GM19035 (cell line): ENCODE measurements around the gene VPS37B.

Experiments used
- ATAC-seq: cut with Tn5 transposase; IDR thresholded peaks from one replicate; pipeline ENCODE4 v1.9.1; 2021; ENCODE audit not compliant: unreplicated experiment

VPS37B gene

DNA sequence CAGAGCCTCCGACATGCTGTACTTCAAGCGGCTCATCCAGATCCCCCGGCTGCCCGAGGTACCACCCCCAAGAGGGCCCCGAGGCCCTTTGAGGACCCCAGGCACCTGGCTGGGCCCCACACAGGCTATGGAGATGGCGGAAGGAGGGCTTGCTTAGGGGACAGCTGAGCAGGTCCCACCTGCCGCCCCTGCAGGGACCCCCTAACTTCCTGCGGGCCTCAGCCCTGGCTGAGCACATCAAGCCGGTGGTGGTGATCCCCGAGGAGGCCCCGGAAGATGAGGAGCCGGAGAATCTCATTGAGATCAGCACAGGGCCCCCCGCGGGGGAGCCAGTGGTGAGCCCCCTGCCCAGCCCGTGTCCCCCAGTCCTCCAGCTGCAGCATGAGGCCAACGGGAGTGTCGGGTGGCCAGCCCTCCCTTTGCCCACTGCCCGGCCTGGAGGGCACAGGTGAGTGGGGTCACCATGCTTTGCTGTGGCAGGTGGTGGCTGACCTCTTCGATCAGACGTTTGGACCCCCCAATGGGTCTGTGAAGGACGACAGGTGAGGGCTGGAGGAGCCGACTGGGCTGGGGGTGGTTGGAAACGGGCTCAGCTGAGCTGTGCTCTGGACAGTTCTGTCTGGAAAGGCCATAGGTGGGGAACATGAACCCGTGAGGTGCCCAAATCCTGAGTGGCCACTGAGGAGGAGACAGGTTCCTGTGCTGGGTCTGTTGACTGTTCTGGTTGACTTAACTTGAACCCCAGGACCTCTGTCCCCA lies 40.7 kb downstream of the VPS37B start:
- no peak for ATAC-seq

DNA sequence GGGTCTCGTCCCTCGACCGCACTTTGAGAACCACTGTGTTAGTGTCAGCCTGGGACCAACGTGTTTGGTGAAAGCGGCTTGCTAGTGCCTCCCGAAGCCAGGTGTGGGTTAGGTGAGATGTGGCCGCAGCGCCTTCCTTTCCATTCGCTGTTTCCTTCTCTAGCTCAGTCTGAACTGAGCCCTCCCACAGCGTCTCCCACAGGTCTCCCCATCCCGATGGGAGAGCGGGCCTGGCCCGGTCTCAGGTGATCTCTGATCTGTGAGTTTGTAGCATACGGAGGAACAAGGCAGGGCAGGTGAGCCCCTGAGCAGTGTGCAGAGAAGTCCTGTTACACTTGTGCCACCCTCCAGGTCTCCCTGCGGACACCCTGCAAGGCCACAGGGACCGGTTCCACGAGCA lies 41.4 kb downstream of the VPS37B start:
- ATAC-seq: no peak

DNA sequence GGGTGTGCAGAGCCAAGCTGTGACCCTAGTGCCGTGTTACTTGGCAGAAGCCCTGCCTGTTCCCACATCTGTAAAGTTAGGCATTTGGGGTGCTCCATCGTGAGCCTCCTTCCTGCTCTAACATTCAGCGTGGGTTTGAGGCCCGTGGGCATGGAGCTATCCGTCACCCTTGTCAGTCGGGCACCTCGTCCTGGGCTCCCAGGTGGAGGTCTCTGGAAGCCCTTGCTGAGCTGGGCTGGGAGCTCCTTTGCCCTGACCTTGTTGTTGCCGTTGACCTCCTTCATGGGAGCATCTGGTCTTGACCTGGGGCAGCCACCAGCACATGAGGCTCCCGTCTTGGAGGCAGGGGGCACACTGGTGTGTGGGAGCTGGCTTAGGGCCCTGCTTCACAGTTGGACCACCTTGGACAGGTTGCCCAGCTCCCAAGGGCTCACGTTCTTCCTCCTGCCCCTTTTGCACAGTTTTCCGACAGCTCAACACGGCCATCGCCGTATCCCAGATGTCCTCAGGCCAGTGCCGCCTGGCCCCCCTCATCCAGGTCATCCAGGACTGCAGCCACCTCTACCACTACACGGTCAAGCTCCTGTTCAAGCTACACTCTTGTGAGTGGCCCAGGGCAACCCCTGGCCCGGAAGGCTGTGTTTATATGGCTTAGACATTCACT lies 42.2 kb downstream of the VPS37B start:
- ATAC-seq: no peak

DNA sequence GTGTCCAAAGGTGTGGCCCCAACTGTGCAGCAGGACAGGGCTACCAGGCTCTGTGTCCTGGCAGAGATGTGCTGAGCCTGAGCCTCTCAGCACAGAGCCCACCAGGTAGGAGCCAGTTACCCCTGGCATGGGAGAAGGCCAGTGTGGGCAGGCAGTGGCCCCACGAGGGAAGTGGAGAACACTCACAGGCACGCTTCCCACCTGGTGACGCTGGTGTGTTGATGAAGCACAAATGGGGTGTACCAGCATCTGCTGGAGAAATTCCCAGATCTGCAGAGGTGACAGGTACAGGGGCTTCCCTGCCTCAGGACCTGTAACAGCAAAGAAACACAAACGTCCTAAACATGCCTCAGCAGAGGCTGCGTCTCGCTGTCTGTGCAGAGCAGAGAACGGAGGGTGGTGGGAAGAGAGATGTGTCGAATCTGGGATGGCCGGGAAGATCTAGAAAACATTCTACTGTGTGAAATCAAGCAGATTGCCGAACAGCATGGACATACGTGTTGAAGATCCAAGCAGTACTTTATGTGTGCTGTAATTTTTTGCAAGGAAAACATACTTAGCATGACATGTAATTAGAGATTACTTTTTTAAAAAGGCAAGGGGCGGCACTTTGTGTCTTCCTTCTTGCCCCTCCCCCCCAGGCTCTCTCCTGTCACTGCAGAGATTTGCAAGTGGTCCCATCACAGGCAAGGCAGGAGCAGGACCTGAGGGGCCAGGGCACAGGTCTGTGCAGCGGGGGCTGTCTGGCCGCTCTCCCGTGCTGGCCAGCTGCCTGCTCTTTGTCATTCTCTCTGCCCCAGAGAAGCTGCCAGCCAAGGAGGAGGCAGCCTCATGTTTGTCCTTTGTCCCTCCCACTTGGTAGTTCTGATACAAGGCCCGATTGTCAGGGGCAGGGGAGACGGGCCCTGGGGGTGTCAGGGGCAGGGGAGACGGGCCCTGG lies 43.3 kb downstream of the VPS37B start:
- no peak for ATAC-seq

DNA sequence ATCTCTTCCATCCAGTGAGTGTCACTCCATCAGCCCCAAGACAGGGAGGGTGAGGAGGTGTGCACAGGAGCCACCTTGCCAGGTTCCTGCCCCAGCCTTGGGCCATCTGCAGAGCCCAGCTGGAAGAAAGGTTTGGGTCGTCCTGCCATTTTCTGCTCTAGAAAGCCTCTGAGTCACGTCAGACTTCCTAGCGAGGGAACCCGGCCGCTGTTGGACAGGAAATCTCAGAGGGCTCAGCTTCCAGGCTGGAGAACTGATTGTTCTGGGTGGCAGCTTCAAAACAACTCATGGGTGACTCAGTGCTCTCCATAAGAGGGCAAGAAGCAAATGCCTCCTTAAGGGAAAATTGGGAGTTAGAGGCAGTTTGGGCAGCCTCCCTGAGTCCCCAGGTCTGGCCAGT lies 44.1 kb downstream of the VPS37B start:
- ATAC-seq: no peak

DNA sequence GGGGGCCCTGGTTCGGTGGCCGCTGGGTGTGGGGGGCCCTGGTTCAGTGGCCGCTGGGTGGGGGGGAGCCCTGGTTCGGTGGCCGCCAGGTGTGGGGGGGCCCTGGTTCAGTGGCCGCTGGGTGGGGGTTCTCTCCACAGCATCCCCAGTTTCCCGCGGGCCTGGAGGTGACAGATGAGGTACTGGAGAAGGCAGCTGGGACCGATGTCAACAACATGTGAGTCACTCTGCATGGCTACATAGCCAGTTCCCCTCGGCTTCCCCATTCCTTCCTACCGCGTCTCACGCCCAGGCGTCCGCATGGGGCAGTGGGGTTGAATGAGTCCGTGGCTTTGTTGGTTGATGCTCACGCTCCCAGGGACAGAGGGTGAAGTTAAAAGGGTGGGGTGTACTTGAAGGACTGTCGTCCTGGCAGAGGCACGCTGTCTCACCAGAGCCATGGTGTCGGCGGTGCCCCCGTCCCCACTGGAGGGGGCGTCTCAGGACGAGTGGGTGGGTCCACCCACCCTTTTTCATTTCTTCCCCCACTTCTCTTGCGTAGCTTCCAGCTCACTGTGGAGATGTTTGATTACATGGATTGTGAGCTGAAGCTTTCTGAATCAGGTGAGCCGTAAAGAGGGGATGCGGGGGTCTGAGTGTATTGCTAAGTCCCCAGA lies 45.1 kb downstream of the VPS37B start:
- ATAC-seq: no peak

DNA sequence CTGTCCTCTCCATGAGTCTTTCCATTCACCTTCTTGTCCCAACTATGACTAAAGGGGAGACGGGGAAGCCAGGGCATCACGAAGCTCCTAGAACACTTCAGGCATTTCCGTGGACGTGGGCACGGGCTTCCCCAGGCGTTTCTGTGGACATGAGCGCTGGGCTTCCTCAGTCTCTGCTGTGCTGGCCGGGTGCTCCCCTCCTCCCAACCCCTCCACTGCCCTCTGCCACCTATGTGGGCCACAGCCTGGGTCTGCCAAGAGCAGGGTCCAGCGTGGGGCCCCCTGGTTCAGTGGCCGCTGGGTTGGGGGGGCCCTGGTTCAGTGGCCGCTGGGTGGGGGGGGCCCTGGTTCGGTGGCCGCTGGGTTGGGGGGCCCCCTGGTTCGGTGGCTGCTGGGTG lies 45.9 kb downstream of the VPS37B start:
- ATAC-seq: no peak

DNA sequence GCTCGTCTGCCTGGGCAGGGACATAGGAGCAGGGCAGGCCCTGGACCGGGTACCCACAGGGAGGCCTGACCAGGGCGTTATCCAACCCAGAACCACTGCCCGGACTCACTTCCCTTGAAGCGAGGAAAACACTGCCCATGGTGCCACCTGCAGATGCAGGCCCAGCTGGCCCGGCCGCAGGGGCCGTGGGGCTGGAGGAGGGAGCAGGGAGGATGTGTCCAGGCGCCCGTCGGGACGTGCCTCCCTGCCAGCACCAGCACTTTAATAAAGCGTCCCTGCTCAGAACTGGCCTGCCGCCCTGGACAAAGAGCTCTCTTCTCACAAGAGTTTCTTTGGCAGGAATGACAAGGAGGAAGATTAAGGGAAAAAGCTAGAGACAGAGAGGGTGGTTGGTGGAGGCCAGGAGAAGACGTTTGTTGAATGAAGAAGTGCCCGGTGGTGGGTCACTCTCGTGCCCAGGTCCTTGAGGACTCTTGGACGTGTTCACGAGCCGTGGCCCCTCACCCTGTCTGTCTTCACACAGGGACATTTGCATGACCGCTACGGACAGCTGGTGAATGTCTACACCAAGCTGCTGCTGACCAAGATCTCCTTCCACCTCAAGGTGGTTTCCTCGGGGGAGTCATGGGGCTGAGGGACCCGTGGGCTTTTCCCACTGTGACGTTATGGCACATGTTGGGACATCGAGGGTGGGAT lies 46.4 kb downstream of the VPS37B start:
- ATAC-seq: no peak

DNA sequence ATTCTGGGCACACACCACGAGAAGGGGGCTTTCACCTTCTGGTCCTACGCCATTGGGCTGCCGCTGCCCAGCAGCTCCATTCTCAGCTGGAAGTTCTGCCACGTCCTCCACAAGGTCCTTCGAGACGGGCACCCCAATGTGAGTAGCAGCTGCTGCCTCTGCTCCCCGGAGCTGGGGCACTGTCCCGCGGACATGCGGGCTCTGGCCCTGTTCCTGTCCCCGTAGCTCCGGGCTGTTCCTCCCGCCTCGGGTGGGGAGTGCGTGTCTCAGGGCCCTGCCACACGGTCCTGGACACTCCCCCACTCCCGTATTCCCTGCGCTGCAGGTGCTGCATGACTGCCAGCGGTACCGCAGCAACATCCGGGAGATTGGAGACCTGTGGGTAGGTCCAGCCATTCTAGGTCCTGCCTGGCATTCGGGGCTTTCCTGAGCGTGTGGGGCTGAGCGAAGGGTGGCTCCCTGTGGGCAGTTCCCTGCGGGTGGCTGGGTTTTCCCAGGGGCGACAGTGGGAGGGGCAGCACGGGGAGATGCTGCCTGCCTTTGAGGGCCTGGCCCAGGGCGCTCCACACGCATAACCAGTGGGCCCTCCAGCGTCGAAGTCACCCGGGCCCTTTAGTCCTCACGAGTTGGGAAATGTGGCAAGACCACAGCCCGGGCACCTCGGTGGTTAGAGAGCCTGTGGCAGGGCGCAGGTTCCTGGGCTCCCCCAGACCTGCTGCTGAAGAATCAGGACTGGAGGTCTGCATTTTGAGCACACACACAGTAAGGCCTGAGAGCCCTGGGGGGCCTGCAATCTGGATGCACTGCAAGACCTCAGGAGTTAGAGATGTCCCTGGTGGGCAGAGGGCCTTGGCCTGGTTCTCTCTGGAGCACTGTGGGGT lies 47.2 kb downstream of the VPS37B start:
- ATAC-seq: no peak

DNA sequence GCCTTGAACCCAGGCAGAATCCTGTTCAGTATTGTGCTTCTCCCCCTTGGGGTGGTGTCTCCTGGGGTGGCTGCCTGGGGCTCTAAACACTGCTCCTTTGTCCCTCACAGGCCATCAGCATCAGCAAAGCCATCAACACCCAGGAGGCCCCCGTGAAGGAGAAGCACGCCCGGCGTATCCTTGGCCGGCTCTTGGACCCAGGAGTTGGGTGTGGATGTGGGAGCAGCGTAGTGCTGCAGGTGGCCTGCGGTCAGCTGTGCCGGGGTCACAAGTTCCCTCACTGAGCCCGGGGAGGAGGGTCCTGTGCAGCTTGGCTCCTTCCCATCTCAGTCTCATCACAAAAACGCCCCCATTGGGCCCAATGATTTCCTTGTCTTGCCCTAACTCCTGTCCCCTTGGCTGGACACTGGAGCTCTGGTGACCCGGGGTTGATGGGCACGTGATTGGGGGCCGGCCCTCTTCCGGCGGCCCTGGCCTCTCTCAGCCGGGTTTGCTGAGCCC lies 48.0 kb downstream of the VPS37B start:
- ATAC-seq: no peak

DNA sequence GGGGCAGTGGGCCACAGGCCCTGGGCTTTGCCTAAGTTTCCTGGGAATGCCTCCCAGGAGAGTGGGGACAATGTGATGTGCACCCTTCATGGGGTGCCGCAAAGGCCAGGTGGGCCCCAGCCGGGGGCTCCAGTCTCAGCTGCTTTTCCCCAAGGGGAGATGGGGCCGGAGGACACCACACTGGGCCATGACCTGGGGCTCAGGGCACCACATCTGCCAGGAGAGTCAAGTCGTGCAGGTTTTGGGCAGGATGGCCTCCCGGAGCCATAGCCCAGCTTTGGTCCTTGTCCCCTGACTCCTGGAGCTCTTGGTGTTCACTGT lies 48.4 kb downstream of the VPS37B start:
- ATAC-seq: no peak

DNA sequence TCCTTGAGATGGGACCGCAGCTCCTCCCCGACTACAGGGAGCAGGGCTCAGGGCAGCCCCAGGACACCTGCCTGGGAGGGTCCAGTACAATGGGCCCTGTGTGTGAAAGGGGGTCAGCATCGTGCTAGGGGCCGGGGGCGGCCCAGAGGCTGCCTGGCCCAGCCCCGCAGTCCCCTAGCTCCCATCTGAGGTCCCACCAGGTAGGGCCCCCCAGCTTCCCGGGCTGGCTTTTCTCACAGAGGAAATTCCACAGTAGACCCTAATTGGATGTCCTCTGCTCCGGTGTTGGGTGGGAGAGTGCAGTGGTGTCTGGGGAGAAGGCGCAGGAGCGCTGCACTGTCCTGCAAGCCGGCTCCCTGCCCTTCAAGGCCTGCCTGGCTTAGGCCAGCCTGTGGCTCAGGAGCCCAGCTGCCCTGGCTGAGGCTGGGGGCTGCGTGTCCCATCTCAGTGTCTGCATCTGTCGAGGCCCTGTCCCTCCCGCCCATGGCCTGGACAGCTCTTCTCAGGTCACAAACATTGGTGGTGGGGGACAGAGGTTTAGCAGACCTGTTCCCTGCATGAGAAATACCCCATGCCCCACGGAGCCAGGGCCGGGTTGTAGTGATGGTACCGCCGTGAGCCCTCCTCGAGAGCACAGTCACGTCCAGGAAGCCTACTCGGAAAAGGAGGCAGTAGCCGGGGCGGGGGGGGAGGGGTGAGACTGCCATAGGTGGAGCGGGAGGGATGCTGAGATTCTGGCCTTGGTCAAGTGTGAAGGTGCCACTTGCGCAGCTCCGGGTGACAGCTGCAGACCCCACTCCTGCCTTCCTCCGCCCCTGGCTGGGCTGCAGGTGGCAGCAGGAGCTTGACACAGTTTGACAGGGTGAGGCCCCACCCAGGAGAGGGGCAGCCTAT lies 49.1 kb downstream of the VPS37B start:
- no peak for ATAC-seq

DNA sequence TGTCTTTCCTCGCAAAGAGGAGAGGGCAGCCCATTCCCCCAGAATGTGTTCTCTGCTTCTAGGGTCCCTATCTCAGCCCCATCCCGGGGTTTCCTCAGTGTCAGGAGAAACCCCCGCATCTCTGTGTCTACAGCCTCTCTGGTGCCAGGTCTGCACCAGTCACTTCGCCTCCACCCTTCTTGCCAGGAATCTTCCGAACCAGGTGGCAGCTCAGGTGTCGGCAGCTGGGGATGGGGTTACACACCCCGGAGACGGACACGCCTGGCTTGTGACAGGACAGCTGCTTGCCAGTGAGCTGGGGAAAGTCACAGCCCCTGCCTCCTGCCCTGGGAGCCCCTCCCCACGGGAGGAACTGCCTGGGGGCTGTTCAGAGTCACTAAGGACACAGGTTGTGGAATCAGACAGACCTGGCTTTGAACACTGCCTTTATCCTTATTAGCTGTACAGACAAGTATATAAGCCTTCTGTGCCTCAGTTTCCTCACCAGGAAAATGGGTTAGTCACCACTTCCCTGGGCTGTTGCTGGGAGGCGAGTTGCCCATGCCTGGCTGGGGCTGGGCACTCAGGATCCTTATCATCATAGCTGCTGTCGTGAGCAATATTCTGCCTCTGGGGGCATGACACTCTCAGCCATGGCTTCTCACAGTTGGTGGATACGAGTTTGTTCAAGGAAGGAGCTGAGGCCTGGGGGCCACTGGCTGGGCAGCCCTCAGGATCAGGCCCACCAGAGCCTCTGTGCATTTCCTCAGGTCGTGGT lies 49.9 kb downstream of the VPS37B start:
- ATAC-seq: no peak

DNA sequence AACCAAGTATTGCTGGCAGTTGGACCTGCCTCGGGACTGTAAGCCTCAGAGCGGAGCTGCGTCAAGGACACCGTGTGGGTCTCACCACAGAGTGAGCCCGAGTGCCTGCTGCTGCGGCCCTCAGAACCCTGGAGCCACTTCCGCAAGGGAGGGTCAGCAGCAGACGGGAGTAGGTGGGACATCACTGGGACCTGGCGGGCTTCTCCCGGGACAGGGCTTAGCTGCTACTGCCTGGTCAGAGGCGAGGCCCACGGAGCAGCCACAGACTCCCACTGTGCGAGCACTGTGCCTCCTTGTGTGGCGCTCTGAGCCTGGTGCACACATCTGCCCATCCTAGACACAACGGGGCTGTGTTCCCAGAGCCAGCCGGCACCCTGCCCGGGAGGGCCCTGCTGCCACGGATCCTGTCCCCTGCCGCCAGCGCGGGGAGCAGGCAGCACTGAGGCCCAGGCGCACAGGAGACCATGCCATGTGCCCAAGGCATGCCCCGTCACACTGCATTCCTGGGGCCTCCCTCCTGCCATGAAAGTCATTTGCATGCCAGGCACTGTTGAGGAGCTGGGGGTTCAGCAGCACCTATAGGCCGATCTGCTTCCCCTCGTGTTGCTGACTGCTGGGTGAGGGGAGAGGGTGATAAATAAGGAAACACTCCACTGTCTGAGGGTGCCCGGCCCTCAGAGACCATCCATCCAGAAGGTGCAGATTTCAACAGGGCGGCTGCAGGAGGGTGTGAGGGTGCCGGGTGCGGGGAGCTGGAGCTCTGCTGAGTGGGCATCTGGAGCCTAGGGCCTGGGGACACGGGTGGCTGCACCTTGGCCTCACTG lies 50.7 kb downstream of the VPS37B start:
- no peak for ATAC-seq

DNA sequence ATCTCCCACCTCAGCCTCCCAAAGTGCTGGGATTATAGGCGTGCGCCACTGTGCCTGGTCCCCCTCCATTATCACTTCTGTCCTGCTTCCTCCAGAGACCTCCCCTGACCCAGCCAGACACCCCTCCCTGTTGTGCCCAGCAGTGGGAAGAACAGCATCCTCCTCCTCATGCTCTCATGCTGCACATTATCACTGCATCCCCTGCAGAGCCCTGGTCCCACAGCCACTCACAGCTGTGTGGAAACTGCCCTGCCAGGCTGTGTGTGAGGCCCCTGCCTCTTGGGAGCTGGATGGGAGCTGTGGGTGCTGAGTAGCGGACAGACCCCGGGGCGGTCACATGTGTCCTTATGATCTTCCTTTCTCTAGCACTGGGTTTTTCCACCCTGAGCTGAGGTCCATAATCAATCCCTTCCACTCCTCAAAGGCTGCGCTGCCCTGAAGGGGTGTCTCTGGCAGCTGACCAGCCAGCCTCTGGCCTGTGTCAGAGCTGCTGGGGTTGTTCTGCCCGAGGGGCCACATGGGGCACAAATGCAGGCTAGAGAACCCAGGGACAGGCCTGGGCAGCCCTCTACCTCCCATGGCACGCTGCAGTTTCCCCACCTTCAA lies 51.5 kb downstream of the VPS37B start:
- ATAC-seq: no peak

DNA sequence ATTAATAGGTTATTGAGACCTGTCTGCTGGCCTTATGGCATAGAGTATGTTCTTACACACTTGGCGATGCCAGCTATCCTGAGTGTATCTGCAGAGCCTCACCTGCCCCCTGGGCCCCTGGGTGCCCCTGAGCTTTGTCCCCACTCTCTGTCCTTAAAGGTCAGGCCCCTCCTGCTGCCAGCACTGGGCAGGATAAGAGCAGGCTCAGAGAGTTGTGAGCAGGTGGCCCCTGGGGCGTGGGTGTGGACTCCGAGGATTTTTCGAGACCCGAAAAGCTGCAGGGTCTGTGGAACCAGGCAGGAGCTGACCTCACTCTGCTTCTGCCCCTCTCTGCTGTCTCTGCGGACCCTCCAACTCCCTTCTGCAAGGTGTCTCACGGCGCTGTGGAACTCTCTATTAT lies 52.5 kb downstream of the VPS37B start:
- no peak for ATAC-seq
